K562 (cell line): ENCODE measurements around the gene ECSIT. TPM values are rescaled to one million over a fixed set of nuclear protein-coding genes. Genes with fewer than 3 reads are reported as not detected.
A peak's percentile ranks its signal among the peaks of the same experiment; 100 is the strongest.

Source experiments
- ARID2 ChIP-seq: fragments of 450-650 bp; IDR thresholded peaks from 2 replicates; pipeline ENCODE4 v1.6.1; 2017; ENCODE audit warnings: antibody characterized with exemption, mild to moderate bottlenecking
- CHD1 ChIP-seq: fragments of 200-600 bp; sonication (generic); IDR thresholded peaks from one replicate; pipeline ENCODE4 v1.6.1; 2012; ENCODE audit warnings: mild to moderate bottlenecking, moderate library complexity, low read length, inconsistent platforms
- CHD7 ChIP-seq: fragments of 200-600 bp; sonication (generic); IDR thresholded peaks from one replicate; pipeline ENCODE4 v1.6.1; 2012; ENCODE audit warnings: mild to moderate bottlenecking, low read depth, low read length, inconsistent platforms
- ELK3 ChIP-seq: fragments of 450-650 bp; formaldehyde crosslinking; IDR thresholded peaks from 2 replicates; pipeline ENCODE4 v1.4.0; 2020; ENCODE audit warnings: mild to moderate bottlenecking
- EP300 ChIP-seq: IDR thresholded peaks from 2 replicates; pipeline ENCODE4 v1.6.1; 2012; ENCODE audit warnings: low read length, improper control_type of control experiment
- HLTF ChIP-seq: fragments of 450-650 bp; IDR thresholded peaks from 2 replicates; pipeline ENCODE4 v1.6.1; 2016
- MTF1 ChIP-seq: fragments of 250-450 bp; sonication (Bioruptor Pico); IDR thresholded peaks from 2 replicates; pipeline ENCODE4 v1.9.0; 2021; ENCODE audit warnings: moderate library complexity, mild to moderate bottlenecking, inconsistent platforms, borderline replicate concordance
- NFE2L1 ChIP-seq: fragments of 450-650 bp; IDR thresholded peaks from 2 replicates; pipeline ENCODE4 v1.6.1; 2016; ENCODE audit warnings: missing genetic modification characterization, low read depth, mild to moderate bottlenecking, missing compliant biosample characterization, moderate library complexity, borderline replicate concordance
- NUFIP1 ChIP-seq: fragments of 450-650 bp; IDR thresholded peaks from 2 replicates; pipeline ENCODE4 v1.6.1; 2018; ENCODE audit not compliant: partially characterized antibody
- POLR2G ChIP-seq: fragments of 200-400 bp; formaldehyde crosslinking; IDR thresholded peaks from 2 replicates; pipeline ENCODE4 v1.6.1; 2017; ENCODE audit warnings: low read depth, mild to moderate bottlenecking, antibody characterized with exemption, low read length, moderate library complexity
- RBM15 ChIP-seq: fragments of 200-400 bp; formaldehyde crosslinking; IDR thresholded peaks from 2 replicates; pipeline ENCODE4 v1.6.1; 2018; ENCODE audit warnings: mild to moderate bottlenecking, low read length, moderate library complexity; ENCODE audit not compliant: insufficient read depth
- STAG1 ChIP-seq: sonication (generic); formaldehyde crosslinking; IDR thresholded peaks from 2 replicates; pipeline ENCODE4 v1.5.0; 2020; ENCODE audit warnings: missing genetic modification reagents, borderline replicate concordance
- polyA plus RNA-seq, 8 experiments: library from polyadenylated mRNA; depleted of rRNA in 4 of 8; stranded (reverse) in 5 of 8; unstranded in 3 of 8; fragments of >200 nt; fragmentation: Nextera tagmentation in 2 of 8; fragmentation: Illumina TruSeq in 1 of 8; extraction: Ambion mirVana in 2 of 8; extraction: Trizol in 1 of 8; gene quantifications; 2 replicates each; pipeline versions ENCODE4 v1.2.1 to v1.2.3, GENCODE V29; 2011 to 2014; ENCODE audit warnings: inconsistent platforms in 1 of 8, missing spikeins in 1 of 8
- total RNA-seq, 7 experiments: library from RNA; depleted of rRNA in 6 of 7; stranded (reverse); fragments of >200 nt in 6 of 7; fragmentation: Illumina TruSeq in 2 of 7; extraction: Trizol in 2 of 7; gene quantifications; 2 replicates each; pipeline versions ENCODE4 v1.2.1 to v1.2.3, GENCODE V29; 2011 to 2021; ENCODE audit warnings: low replicate concordance in 1 of 7

Gene ECSIT
- total and polyA plus RNA-seq, 9 of the 15 experiments (the other 6 are each of a cell fraction or from before 2014, with no cell fraction given), result 1.1 to 82.5 (median 43.9) TPM

- TF ChIP-seq CHD7, result no peak
- no peak for TF ChIP-seq CHD1
- no peak for TF ChIP-seq NFE2L1 (tag)
- TF ChIP-seq STAG1 (CRISPR knock-in tag), result no peak
- TF ChIP-seq EP300, result peak; percentile 41; the same call in 1 of the 2 replicates
- no peak for TF ChIP-seq NUFIP1
- no peak for TF ChIP-seq MTF1 (CRISPR knock-in tag)
- TF ChIP-seq ARID2, result no peak
- TF ChIP-seq ELK3 (CRISPR knock-in tag), result no peak
- TF ChIP-seq RBM15, result no peak
- peak; percentile 88 for TF ChIP-seq POLR2G
- TF ChIP-seq HLTF, result peak; percentile 77; the same call in 1 of the 2 replicates
These were observed 7.1 kb upstream of the ECSIT start (continued) for GRCh38 chr19:11535792-11536595.
